HG03108 (cell line): ENCODE results near the gene P2RX1.
A peak's percentile ranks its signal among the peaks of the same experiment; 100 is the strongest.

ENCODE experiments used
- ATAC-seq: cut with Tn5 transposase; IDR thresholded peaks from one replicate; pipeline ENCODE4 v1.9.1; 2021; ENCODE audit warnings: moderate library complexity; ENCODE audit not compliant: unreplicated experiment

The P2RX1 gene

DNA sequence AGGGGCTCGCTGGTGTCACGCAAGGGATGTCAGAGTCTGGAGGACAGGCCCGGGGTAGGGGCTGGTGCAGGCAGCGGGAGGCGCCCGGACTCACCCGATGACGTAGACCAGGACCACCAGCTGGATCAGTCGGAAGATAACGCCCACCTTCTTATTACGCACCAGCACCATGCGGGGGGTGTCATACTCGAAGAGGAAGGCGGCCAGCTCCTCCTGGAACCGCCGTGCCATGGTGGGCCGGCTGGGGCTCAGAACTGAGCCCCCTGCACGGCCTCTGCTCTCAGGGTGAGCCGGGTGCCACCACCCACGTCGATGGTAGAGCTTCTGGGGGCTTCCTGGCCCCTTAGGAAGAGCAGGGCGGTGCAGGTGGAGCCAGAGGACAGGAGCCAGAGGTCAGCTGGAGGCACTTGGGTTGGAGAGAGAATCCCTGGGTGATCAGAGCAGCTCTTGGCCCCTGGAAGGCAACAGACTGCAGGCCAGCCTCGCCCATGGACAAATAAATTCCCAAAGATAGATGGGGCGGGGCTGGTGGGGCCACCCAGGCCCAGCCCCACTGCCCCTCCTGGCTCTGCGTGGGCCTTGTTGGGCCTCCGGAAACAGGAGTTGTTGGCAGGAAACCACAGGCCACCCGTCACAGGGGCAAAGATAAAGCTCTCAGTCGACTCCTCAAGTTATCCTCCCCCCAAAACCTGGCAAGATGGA, at the start of gene P2RX1:
P2RX1 (minus strand) TSS at position 471 of the 702 bp plus-strand sequence; CDS start at position 231, 240 bp downstream.
- ATAC-seq: no peak

DNA sequence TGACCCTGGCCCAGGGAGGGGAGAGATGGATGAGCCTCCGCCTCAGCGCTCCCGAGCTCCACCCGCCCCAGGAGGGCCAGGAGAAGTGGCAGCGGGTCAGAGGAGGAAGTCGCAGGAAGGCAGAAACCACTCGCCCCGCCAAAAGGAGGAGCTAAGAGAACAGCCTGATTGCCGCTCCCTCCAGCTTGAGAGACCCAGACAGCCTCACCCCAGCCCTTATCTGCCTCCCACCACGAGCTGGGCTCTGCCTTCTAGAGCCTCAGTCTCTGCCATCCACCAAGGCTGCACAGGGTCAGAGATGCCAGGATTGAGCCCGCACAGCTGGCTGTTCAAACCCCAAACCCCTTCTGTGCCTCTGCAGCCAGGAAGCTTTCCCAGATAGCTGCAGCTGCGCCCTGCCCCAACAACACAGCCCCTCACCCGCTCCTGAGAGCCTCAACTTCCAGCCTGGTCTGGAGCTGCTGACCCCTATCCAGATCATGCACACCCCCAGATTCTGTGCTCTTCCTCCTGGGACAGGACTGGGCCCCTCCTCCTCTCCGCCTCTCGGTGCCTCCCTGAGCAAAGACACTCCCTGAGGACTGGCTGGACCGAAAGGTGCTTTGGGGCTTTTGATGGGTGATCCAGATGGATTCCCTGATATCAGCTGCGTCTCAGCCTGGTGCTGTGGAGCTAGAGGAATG, 49.0 kb upstream of the P2RX1 start:
- peak; percentile 34 for ATAC-seq

DNA sequence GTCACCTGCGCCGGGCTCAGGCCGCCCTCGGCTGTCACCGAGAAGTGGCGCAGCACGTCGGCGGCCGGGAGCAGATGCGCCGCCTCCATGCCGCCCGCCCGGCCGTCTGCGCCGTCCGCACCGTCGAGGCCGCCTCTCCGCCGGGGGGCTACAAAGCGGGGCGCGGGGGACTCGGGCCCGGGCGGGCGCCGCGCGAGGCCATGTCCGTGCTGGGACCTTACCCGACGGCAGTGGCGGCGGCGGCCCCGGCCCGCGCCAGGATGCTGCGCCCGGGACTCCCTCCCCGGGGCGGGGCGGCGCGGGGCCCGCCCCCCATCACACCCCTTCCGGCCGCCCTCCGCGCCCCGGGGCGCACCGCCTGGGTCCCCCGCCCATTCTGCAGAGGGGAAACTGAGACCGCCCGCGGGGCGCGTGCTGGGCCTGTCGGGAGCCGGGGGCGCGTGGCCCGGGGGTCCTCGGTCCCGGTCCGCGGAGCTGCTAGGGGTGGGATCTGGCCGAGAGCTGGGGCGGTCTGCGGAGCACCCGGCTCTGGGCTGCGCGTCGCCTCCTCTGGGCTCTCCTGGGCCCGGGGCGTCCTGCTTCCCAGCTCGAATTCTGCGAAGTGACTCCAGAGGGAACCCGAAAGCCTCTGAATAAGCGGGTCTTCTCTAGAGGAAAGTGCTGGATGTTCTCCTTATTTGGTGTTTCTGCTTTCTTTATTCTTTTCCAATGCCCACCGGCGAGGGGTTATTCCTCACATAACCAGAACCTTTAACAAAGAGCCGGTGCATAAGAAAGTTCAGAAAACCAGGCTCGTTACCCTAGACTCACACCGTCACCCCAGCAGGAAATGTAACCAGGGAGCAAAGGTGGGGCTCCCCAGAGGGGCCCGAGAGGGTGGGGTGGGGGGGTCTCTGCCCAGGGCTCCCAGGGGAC, 48.2 kb upstream of the P2RX1 start, which contains the start of gene ATP2A3:
ATP2A3 (minus strand) TSS at position 235 of the 915 bp plus-strand sequence; CDS start at position 89, 146 bp downstream.
- ATAC-seq: peak; percentile 39

DNA sequence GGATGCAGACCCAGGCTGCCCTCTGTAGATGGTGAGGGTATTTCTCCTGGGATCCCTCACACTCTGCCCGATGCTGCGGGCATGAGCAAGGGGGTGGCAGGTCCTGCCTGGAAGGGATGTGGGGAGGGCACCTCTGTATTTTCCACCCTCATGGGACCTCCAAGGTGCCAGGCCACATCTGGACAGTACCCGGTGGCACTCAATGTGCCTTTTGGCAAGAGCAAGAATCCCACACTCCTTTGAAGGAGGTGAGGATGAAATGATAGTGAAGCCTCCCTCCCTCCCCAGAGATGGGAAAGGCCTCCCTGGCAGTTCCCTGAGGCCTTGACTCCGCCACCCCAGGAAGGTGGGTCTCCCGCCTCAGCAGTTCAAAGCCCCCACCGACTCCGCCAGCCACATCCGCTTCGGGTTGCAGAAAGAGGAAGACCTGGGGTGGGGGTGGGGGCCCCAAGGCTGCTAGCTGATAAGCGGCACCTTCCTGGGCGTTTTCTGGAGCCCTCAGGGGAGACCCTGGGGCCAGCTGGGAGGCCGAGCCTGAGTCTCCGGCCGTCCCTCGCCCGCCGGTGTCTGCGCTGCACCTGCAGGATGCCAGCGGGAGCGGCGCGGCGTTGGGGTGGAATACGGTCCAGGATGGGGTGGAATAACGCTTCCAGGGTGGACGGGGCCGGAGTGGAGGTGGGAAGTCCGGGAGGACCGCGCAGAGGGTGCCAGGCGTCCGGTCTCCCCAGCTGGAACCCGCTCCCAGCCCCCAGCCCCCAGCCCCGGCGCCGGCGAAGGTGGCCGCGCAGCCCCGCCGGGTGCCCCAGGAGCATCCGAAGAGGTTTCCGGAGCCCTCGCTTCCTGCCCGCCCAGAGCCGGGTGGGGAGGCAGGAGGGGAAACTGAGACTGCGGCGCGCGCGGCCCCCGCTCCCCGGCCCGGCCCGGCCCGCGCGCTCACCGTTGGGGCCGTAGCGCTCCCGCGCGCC, 47.3 kb upstream of the P2RX1 start:
- ATAC-seq: peak; percentile 10

DNA sequence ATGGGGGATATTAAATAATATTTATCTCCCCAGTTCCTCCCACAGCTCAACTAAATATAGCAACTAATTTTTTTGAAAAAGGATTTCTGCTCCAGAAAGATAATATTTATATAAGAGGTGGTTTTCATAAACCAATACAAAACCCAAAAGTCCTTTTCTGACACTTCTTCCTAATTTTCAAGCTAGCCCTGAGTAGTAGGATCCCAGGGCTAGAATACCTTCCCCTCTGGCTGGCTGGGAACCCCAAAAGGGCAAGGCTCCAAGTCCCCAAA, 46.6 kb upstream of the P2RX1 start:
- no peak for ATAC-seq

DNA sequence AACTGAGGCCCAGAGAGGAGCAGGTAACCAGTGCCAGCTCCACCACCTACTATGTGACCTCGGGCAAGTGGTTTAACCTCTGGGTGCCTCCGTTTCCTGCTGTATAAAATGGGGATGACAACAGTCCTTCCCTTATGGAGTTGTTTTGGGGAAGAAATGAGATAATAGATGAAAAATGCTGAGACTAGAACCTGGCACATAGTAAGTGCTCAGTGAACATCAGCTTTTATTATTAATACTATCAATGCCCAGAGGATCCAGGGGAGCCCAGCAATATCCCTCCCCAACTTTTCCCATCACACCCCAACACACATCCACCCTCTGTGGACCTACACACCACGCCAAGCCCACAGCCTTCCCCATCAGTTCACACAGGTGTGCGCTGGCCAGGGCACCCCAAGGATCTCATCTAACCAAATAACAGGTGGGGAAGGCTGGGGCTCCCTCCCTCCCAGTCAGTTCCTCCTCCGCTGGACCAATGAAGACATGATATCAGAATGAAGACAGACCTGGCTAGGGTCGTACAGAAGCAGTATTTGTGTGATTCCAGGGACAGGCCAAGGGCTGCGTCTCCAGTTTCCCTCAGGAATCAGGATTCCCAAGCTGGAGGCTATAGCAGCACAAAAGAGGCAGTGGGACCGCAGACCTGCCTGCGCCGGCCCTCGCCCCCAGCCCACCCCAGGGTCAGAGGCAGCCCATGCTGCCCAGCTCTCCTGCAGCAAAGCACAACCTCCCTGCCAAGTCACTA, 46.1 kb upstream of the P2RX1 start:
- ATAC-seq: no peak

DNA sequence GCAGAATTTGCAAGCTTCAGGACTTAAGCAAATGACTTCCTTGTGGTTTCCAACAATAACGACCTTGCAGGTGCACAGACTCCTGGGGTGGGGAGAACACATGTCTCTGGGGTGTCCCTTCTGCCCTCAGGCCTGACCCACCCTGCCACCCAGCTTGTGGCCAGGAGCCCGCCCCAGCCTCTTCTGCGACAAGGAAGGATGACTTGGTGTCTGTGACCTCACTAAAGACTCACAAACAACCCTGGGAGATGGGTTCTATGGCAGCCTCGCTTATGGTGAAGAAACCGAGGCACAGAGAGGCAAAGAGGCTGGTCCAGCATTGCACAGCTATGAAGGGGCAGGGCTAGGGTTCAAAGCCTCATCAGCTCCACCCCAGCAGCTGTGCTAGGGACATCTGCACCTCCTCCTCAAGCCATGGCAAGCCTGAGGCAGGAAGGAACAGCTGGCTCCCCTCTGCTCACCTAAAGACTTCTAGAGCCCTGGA, 45.3 kb upstream of the P2RX1 start:
- no peak for ATAC-seq

DNA sequence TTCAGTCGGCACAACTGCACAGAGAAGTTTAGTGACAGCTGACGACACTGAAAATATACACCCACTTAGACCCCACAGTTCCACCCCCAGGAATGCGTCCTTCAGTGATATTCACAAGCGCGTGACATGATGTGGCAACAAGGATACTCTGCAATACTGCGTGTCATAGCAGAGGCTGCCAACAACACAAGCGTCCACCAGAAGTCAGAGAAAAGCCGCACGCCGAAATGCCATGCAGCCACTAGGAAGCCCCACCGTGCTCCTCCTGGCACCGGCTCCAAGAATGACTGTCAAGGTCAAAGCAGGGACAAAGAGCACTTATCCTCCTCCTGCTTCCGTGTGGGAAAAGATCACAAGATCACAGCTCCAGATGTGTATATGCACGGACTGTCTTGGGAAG, 44.5 kb upstream of the P2RX1 start:
- no peak for ATAC-seq

DNA sequence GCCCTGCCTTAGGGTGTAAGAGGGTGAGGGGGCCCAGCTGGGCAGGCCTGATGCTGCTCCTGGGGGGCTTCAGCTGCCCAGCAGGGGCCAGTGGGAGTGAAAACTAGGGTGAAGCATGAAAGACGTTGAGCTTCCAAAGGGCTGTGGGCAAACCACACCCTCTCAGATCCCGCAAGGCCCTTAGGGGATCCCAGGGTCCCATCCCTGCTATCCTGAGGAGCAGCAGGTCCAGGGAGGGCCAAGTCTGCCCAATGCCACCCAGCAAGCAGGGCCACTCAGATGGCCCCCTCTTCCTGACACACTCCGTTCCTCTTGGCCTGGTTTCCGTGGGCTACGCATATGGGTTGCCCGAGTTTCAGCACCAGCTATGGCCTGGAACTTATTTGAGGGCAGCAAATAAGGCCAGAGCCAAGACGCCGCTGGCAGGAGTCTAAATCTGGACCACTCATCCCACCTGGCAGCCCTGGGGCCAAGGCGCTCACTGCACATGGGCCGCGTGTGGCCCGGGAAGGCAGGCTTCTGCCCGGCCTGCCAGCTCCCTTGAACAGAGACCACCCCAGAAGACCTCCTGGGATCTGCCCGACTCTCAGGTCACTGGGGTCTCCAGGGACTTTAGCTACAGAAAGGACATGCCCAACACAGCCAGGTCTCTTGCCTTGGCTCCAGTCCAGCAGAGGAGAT, 43.8 kb upstream of the P2RX1 start:
- ATAC-seq: no peak

DNA sequence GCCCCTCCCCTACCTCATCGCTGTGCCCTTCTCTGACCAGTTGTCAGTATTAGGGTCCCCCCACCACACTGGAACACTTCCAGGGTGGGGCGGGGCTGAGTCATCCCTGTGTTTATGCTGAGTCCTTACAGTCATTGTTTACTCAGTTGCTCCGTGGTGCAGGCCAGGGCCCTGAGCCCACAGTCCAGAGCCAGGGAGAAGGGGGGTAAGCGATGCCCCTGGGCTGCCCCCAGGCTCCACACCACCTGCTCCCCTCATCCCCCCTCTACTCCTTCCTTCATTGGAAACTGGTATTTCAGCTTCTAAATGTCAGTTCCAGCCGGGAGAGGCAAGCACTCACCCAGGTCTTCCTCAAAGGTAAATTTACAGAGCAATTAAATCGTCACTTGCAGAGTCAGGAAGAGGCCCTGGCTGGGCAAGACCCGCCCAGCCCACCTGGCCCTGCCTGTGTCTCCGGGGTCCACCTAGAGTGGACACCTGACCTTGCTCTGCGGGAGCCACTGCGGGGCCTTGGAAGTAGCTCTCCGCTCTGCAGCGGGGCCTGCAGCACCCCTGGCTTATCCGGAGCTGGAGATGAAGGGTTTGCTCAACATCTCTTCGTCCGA, 43.1 kb upstream of the P2RX1 start:
- no peak for ATAC-seq

DNA sequence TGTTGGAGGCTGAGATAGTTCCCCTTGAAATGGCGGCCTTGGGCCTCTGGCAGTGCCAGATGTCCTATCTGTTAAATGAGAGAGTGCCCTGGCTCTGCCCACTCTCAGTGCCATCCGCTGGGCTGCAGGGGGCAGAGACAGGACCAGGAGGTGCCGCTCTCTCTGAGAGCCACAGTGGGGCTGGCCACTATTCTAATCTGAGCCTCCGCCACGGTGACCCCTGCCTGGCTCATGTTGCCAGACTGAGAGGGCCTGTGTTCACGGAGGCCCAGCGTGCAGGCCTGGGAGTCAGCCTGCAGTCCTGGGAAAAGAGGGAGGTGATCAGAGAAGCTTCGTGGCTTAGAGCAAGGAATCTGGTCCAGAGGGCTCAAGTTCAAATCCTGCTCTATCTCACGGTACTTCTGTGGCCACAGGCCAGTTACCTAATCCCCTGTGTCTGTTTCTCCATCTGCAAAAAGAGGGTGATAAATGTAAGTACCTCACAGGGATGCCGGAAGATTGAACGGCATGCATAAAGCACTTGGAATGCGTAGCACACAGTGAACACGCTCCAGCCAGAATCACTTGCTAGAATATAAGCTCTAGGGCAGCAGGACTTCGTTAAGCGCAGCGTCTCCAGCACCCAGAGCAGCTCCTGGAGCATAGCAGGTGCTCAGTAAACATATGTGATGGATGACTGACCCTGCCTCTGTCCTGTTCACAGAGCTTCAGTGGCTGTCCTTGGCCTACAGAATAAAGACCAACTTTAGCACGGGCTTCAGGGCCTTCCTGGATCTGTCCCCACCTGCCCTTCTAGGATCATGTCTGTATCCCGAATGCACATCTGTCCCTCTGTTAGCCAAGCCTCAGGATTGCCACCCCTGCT, 41.7 kb upstream of the P2RX1 start:
- no peak for ATAC-seq

DNA sequence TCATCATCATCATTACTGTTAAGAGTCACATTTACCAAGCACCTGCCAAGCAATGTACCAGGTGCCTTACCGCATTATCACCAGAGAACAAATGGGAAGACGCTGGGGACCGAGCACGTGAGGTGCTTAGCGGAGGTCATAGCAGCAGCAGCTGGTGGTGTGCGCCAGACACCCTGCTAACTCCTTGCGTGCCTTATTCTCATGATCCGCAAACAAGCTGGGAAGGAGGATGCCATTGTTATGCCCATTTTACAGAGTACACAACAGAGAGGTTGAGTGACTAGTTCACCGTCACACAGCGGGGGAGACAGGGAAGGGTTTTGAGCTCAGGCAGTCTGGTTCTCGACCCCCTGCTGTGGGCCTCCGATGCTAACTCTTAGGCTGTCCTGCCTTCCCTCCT, 40.7 kb upstream of the P2RX1 start:
- ATAC-seq: no peak

DNA sequence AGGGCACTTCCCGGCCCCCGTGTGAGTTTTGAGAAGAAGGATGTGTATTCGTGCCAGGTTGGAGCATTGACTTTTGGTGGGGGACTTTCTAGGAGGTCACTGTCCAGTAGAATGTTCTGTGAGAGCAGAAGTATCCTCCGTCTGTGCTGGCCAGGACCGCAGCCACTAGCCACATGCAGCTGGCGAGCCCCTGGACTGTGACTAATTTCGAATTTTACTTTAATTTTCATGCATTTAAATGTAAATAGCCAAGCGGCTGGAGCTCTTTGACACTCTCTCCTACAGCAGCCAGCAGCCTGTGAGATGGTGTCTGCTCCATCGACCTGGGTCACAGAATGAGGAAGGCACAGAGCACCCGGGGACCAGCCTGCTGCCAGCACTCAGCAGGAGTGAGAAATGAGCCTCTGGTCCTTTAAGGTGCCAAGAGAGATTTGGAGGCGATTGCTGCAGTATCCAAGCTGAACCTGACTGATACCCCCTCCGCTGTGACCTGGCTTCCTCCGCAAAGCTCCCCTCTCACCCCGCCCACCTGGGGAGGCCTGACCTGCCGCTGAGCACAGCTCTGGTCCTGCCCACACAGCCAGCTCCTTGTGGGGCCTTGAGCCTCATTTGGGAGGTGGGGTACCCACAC, 40.2 kb upstream of the P2RX1 start:
- no peak for ATAC-seq

DNA sequence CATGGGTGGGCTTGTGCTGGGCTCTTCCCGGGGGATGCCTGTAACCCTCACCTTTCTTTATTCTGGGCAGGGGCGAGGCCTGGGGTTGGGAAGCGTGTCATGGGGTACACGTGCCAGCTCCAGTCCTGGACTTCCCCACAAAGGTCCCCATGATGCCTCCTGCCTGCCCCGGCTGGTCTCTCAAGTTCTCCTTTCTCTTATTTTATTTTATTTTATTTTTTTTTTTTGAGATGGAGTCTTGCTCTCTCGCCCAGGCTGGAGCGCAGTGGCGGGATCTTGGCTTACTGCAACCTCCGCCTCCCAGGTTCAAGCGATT, 39.4 kb upstream of the P2RX1 start:
- ATAC-seq: no peak

DNA sequence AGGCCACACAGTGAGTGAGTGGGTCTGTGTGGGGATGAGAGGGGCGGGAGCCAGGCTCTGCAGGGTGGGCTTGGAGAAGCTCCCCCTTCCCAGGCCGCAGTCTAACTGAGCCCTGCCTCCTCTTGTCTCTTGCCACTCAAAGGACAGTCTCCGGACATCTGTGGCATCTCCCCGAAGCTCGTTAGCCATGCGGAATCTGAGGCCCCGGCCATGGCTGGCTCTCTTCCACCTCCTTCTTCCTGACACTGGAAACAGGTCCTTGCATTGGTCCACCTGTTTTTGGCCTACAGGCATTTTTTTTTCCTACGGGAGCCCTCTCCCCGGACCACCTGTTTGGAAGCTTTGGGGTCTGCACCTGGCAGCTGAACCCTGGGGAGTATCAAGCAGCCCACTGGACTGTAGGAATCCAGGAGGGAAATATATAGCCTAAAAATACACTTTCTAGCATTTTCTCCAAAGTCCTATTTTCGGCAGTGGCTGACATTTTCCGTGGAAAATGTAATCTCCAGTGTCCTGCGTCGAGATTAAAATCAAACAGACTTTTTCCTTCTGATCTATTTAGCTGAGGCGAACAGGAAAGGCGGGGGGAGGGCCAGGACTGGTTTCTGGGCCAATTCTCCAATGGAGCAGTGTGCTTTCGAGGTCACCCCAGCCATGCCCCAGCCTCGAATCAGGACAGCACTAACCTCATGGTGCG, 38.9 kb upstream of the P2RX1 start:
- no peak for ATAC-seq

DNA sequence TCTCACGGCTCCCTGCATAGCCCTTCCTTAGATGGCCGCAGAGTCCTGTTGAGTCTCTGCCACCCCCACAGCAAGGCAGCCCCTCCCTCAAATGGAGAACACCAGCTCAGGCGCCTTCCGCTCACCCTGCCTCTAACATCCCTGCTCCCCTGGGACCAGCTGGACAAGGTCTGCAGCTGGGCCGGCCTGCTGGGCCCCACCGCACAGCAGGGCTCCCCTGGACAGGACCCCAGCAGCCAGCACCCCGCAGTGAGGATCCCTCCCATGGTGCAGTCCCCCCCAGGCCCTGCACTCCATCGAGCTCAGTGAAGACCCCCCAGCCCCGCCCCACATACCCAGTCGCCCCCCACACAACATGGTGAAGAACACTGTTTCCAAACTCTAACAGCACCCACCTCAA, 37.8 kb upstream of the P2RX1 start:
- ATAC-seq: no peak

DNA sequence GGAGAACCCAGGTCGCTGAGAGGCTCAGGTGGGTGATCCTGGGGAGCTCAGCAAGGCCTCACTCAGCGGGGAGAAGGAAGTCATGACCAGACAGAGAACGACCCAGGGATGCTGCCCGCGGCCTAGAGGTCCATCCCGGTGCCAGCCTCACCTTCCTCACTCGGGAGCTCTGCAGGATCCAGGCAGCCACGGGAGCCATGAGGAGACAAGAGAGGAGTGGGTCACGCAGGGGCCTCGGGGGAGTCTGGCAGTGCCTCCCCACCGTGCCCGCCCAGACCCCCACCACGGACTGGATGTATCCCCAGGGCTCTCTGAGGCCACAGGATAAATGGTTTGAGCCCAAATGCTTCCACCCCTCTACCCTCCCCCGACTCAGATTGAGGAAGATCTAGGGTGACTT, 37.3 kb upstream of the P2RX1 start:
- no peak for ATAC-seq
